ENCODE measurements around the gene ATL1.
"Not testable (repeated sequence)": the region's sequence is repeated elsewhere in the genome, so short reads cannot be mapped to it uniquely, and the experiment has no call there.

Gene ATL1

GRCh38 chr14:50605766-50606165 is 45.8 kb downstream of the ATL1 start:
- DNase-seq, result peak; percentile 34

GRCh38 chr14:50606468-50606867 is 46.5 kb downstream of the ATL1 start:
- no peak for DNase-seq

GRCh38 chr14:50607181-50607580 is 47.2 kb downstream of the ATL1 start:
- DNase-seq, result no peak

- DNase-seq, result no peak
These were observed 47.8 kb downstream of the ATL1 start for GRCh38 chr14:50607761-50608160.

GRCh38 chr14:50608302-50608851 is 48.4 kb downstream of the ATL1 start:
- DNase-seq, result peak; percentile 61

GRCh38 chr14:50610465-50610864 is 50.5 kb downstream of the ATL1 start:
- DNase-seq, result no peak

- no peak for DNase-seq
These were observed 52.9 kb downstream of the ATL1 start for GRCh38 chr14:50612806-50613205.

GRCh38 chr14:50615056-50615455 is 55.1 kb downstream of the ATL1 start:
- DNase-seq, result no peak

- DNase-seq, result no peak
These were observed 55.6 kb downstream of the ATL1 start for GRCh38 chr14:50615552-50615951.

- DNase-seq, result no peak
These were observed 56.3 kb downstream of the ATL1 start for GRCh38 chr14:50616275-50616674.

- peak; percentile 49 for DNase-seq
These were observed 59.7 kb downstream of the ATL1 start for GRCh38 chr14:50619569-50620141.

- DNase-seq, result no peak
These were observed 60.4 kb downstream of the ATL1 start for GRCh38 chr14:50620341-50620740.

GRCh38 chr14:50622978-50623377 is 63.0 kb downstream of the ATL1 start:
- no peak for DNase-seq

- no peak for DNase-seq
These were observed 64.5 kb downstream of the ATL1 start for GRCh38 chr14:50624447-50624846.

- not testable (repeated sequence) for DNase-seq
These were observed 65.0 kb downstream of the ATL1 start for GRCh38 chr14:50624947-50625346.

- no peak for DNase-seq
These were observed 71.5 kb downstream of the ATL1 start for GRCh38 chr14:50631408-50631821.

- no peak for DNase-seq
These were observed 74.0 kb downstream of the ATL1 start for GRCh38 chr14:50633954-50634353.

GRCh38 chr14:50635141-50635540 is 75.2 kb downstream of the ATL1 start:
- no peak for DNase-seq

- DNase-seq, result no peak
These were observed 87.3 kb downstream of the ATL1 start for GRCh38 chr14:50647282-50647681.

GRCh38 chr14:50647753-50648152 is 87.8 kb downstream of the ATL1 start:
- no peak for DNase-seq

GRCh38 chr14:50649691-50650090 is 89.7 kb downstream of the ATL1 start:
- DNase-seq, result no peak

GRCh38 chr14:50656776-50657175 is 96.8 kb downstream of the ATL1 start:
- DNase-seq, result no peak

GRCh38 chr14:50657753-50658152 is 97.8 kb downstream of the ATL1 start:
- no peak for DNase-seq

- DNase-seq, result peak; percentile 48
These were observed 98.3 kb downstream of the ATL1 start for GRCh38 chr14:50658203-50658602.

- no peak for DNase-seq
These were observed 99.5 kb downstream of the ATL1 start for GRCh38 chr14:50659327-50659974.
